ENCODE measurements around the gene DEPDC4.

GRCh38 chr12:100211698-100212097 is 55.2 kb downstream of the DEPDC4 start:
- TF ChIP-seq PKNOX1 (IDR thresholded peaks at IDR 0.05) (no peak), SUZ12 (IDR thresholded peaks at IDR 0.05) (no peak), FOXM1 (IDR thresholded peaks at IDR 0.05; ENCODE audit: borderline replicate concordance) (no peak), NFRKB (IDR thresholded peaks at IDR 0.05) (no peak), BHLHE40 (IDR thresholded peaks at IDR 0.05; ENCODE audit: borderline replicate concordance) (no peak), LEF1 (IDR thresholded peaks at IDR 0.05; ENCODE audit: borderline replicate concordance) (no peak), FOXA1 (IDR thresholded peaks at IDR 0.05) (no peak), CTBP1 (IDR thresholded peaks at IDR 0.05; ENCODE audit: borderline replicate concordance) (no peak), SP1 (IDR thresholded peaks at IDR 0.05) (no peak), HDGF (IDR thresholded peaks at IDR 0.05; ENCODE audit: borderline replicate concordance) (no peak), FOXK2 (IDR thresholded peaks at IDR 0.05) (no peak), ARNT (IDR thresholded peaks at IDR 0.05) (no peak), TARDBP (IDR thresholded peaks at IDR 0.05) (no peak), ZNF384 (IDR thresholded peaks at IDR 0.05) (no peak)
